Gastroesophageal sphincter (tissue), 4 donors: Measurements from ENCODE around the gene PLPP1. TPM values are rescaled to one million over a fixed set of nuclear protein-coding genes. Genes with fewer than 3 reads are reported as not detected.

ENCODE experiments used
- ATAC-seq: fragments of 150-250 bp; one replicate; pipeline ENCODE4 v1.9.1; 2016; ENCODE audit warnings: mild to moderate bottlenecking, moderate library complexity
- H3K27ac ChIP-seq, 4 donors: fragments of 200-600 bp; sonication (generic) in 3 of 4; 1 replicate in 3 of 4; 2 replicates in 1 of 4; pipeline ENCODE4 v1.5.1; 2016 to 2019
- H3K27me3 ChIP-seq: fragments of 200-600 bp; sonication (generic); one replicate; pipeline ENCODE4 v1.5.1; 2019
- H3K36me3 ChIP-seq, 2 donors: fragments of 200-600 bp; sonication (generic); one replicate each; pipeline ENCODE4 v1.5.1; 2019; ENCODE audit warnings: control low read depth in 1 of 2
- H3K4me1 ChIP-seq, 3 donors: fragments of 200-600 bp; sonication (generic); 1 replicate in 2 of 3; 2 replicates in 1 of 3; pipeline ENCODE4 v1.5.1; 2016 to 2019; ENCODE audit warnings: control low read depth in 2 of 3
- H3K4me3 ChIP-seq, 2 donors: fragments of 200-600 bp; sonication (generic); one replicate each; pipeline ENCODE4 v1.5.1; 2019; ENCODE audit warnings: mild to moderate bottlenecking in 1 of 2, moderate library complexity in 1 of 2
- H3K9me3 ChIP-seq, 3 donors: fragments of 200-600 bp; sonication (generic); one replicate each; pipeline ENCODE4 v1.5.1; 2017 to 2019; ENCODE audit warnings: control low read depth in 2 of 3
- EP300 ChIP-seq: sonication (generic); formaldehyde crosslinking; IDR thresholded peaks from one replicate; pipeline ENCODE4 v1.6.1; 2017; ENCODE audit warnings: antibody characterized with exemption, mild to moderate bottlenecking
- POLR2A ChIP-seq, 2 donors: fragments of 450-650 bp; IDR thresholded peaks; one replicate each; pipeline ENCODE4 v1.6.1; 2017; ENCODE audit warnings: antibody characterized with exemption in 2 of 2, mild to moderate bottlenecking in 2 of 2, moderate library complexity in 1 of 2
- POLR2AphosphoS5 ChIP-seq: sonication (generic); formaldehyde crosslinking; IDR thresholded peaks from one replicate; pipeline ENCODE4 v1.6.1; 2017; ENCODE audit warnings: antibody characterized with exemption
- WGBS, 2 donors: methylation state at CpG; one replicate each; pipeline ENCODE4 v1.1.5; 2018; ENCODE audit warnings: low coverage in 1 of 2; 5-methylcytosine and 5-hydroxymethylcytosine counted together
- total RNA-seq, 4 donors: library from RNA; depleted of rRNA; stranded (reverse); fragments of >200 nt; gene quantifications; one replicate each; pipeline ENCODE4 v1.1.0, GENCODE V29; 2016
- TF ChIP-seq, protein P1 (sequence below), 4 experiments: fragments of 200-600 bp in 2 of 4; fragments of 450-650 bp in 2 of 4; sonication (generic) in 1 of 4; IDR thresholded peaks; one replicate each; pipeline ENCODE4 v1.5.1; 2017 to 2019; ENCODE audit warnings: antibody characterized with exemption in 4 of 4, mild to moderate bottlenecking in 2 of 4, moderate library complexity in 2 of 4

Gene PLPP1
- total RNA-seq, 4 donors from 2014 or later = 209 to 314 (median 250) TPM

DNA sequence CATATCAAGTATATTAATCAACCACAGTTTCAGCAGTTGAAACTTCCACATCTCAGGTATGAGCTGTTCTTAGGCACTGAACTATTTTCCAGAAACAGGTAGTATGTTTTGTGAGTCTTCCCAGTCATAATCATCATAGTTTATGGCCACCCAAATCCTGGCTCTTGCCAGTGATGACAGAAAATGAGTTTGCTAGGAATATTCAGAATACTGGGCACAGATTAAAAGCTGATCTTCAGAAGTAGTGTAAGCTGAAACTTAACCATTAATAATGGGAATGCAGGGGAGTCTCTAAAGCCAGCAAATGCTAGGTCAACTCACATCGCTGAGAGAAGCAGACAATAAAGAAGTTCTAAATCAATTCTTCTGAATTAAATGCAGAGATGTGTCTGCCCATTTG lies 64.5 kb downstream of the PLPP1 start:
- TF ChIP-seq EP300 = no peak
- TF ChIP-seq, protein P1, sequence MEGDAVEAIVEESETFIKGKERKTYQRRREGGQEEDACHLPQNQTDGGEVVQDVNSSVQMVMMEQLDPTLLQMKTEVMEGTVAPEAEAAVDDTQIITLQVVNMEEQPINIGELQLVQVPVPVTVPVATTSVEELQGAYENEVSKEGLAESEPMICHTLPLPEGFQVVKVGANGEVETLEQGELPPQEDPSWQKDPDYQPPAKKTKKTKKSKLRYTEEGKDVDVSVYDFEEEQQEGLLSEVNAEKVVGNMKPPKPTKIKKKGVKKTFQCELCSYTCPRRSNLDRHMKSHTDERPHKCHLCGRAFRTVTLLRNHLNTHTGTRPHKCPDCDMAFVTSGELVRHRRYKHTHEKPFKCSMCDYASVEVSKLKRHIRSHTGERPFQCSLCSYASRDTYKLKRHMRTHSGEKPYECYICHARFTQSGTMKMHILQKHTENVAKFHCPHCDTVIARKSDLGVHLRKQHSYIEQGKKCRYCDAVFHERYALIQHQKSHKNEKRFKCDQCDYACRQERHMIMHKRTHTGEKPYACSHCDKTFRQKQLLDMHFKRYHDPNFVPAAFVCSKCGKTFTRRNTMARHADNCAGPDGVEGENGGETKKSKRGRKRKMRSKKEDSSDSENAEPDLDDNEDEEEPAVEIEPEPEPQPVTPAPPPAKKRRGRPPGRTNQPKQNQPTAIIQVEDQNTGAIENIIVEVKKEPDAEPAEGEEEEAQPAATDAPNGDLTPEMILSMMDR (IDR thresholded peaks at IDR 0.05) = no peak
- no peak for TF ChIP-seq POLR2AphosphoS5
- no peak for TF ChIP-seq POLR2A (IDR thresholded peaks at IDR 0.05)
- Histone ChIP-seq H3K4me3 (no peak overlapping the region), H3K36me3 (peaks cover 0 to 35% of the 10 kb centered on the region in 2 donors), H3K4me1 (peaks cover 9 to 58% (median 9%) of the 10 kb centered on the region in 3 donors), H3K27me3 (no peaks in the 10 kb centered on the region), H3K9me3 (no peaks in the 10 kb centered on the region), H3K27ac (peak overlapping the region in 1 of 4 donors; percentile 6)
- ATAC-seq = no peak
- 72 to 100% methylated on average over 1 of the region's 1 CpG for WGBS, 2 donors

DNA sequence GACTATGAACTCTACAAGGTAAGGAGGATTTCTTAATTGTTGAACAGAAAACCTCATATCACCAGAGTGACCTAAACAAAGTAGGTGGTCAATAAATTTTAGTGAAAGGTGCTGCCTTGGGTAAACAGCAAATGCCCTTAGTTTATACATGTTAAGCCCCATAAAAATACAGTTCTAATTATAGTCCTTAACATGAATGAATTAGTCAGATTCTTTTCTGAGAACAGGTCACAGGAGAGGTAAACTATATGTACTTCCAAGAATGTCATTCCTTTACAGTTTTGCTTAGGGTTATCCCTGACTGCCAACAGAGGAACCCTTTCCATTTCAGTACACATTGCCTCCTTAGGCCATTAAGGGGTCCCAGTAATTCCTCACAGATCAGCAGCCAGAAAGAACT lies 64.9 kb downstream of the PLPP1 start:
- Histone ChIP-seq H3K27me3 (no peaks in the 10 kb centered on the region), H3K36me3 (peaks cover 0 to 39% of the 10 kb centered on the region in 2 donors), H3K4me1 (peaks cover 9 to 58% (median 9%) of the 10 kb centered on the region in 3 donors), H3K4me3 (no peak overlapping the region), H3K27ac (peak overlapping the region in 1 of 4 donors; percentile 6), H3K9me3 (no peaks in the 10 kb centered on the region)
- no peak for ATAC-seq
- TF ChIP-seq POLR2AphosphoS5 (no peak), POLR2A (IDR thresholded peaks at IDR 0.05) (no peak), EP300 (no peak)
- TF ChIP-seq, protein P1 (IDR thresholded peaks at IDR 0.05) = no peak

DNA sequence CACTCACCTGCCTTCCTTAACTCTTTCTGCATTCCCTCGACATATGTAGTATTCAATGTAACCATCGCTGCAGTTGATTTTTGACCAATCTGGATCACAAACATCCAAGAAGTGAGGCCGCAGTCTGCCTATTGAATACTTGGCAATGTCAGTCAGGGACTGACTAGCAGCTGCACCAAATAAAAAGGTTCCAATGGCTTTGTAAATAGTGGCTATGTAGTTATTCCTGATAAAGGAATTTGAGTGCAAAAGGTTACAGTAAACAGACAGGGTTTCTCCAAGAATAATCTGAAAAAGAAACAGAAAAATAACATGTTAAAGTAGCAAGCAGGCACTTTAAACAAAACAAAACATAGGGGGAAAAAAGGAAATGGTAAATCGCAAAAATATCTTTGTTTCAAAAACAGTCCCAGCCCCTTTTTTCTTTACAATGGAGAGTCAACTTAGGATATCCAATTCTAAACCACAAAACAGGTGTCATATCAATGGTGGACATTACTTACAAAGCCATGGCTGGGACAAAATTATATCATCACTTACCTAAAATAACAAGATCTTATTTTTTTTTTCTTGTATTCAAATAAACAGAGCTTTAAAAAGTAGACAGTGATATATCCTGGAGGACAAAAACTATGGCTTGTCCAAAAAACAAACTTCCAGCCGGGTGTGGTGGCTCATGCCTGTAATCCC lies 66.8 kb downstream of the PLPP1 start:
- Histone ChIP-seq H3K27me3 (no peaks in the 10 kb centered on the region), H3K9me3 (no peaks in the 10 kb centered on the region), H3K36me3 (peaks cover 0 to 48% of the 10 kb centered on the region in 2 donors), H3K27ac (peak overlapping the region in 3 of 4 donors; percentile 9 to 26 (median 22)), H3K4me1 (peaks cover 9 to 57% (median 9%) of the 10 kb centered on the region in 3 donors), H3K4me3 (no peak overlapping the region)
- 67 to 74% methylated on average over 5 of the region's 5 CpGs for WGBS, 2 donors
- no peak for ATAC-seq
- TF ChIP-seq POLR2AphosphoS5 (no peak), EP300 (no peak), POLR2A (IDR thresholded peaks at IDR 0.05) (no peak)
- TF ChIP-seq, protein P1 (IDR thresholded peaks at IDR 0.05) = no peak

- H3K9me3 ChIP-seq = no peaks in the 10 kb centered on the region
- TF ChIP-seq EP300 (no peak), POLR2AphosphoS5 (no peak), POLR2A (IDR thresholded peaks at IDR 0.05) (no peak)
- TF ChIP-seq, protein P1 (IDR thresholded peaks at IDR 0.05) = no peak
- H3K27ac ChIP-seq = no peak overlapping the region
- H3K27me3 ChIP-seq = no peaks in the 10 kb centered on the region
- peaks cover 2 to 26% (median 6%) of the 10 kb centered on the region in 3 donors for H3K4me1 ChIP-seq
- peaks cover 0 to 42% of the 10 kb centered on the region in 2 donors for H3K36me3 ChIP-seq
- H3K4me3 ChIP-seq = no peak overlapping the region
- WGBS, 2 donors = 95 to 98% methylated on average over 3 of the region's 3 CpGs
- ATAC-seq = no peak
These were observed 71.2 kb downstream of the PLPP1 start for GRCh38 chr5:55463613-55464012.

- no peak overlapping the region for H3K27ac ChIP-seq
- no peak overlapping the region for H3K4me3 ChIP-seq
- H3K27me3 ChIP-seq = no peaks in the 10 kb centered on the region
- peaks cover 0 to 28% of the 10 kb centered on the region in 2 donors for H3K36me3 ChIP-seq
- TF ChIP-seq POLR2AphosphoS5 = no peak
- no peak for TF ChIP-seq EP300
- no peak for TF ChIP-seq POLR2A (IDR thresholded peaks at IDR 0.05)
- TF ChIP-seq, protein P1 (IDR thresholded peaks at IDR 0.05) = no peak
- peaks cover 0 to 26% (median 2%) of the 10 kb centered on the region in 3 donors for H3K4me1 ChIP-seq
- ATAC-seq = no peak
- 93 to 95% methylated on average over 2 of the region's 2 CpGs for WGBS, 2 donors
- no peaks in the 10 kb centered on the region for H3K9me3 ChIP-seq
These were observed 75.2 kb downstream of the PLPP1 start for GRCh38 chr5:55459572-55459971.
